Retinal pigment epithelial cell (primary cell): ENCODE results near the gene IPPK.

Experiments used
- DNase-seq: peaks from one replicate; pipeline ENCODE4 v3.0.0-alpha.2; 2010; ENCODE audit warnings: low read depth
- H3K4me3 ChIP-seq: 2 replicates; pipeline ENCODE4 v1.5.1; 2011; ENCODE audit warnings: mild to moderate bottlenecking, low read length, control low read depth, moderate library complexity
- TF ChIP-seq, protein P1 (sequence below): conservative IDR thresholded peaks from 2 replicates; pipeline ENCODE4 v1.5.1; 2011; ENCODE audit warnings: low read depth, low read length, control low read depth, inconsistent platforms

The IPPK gene

DNA sequence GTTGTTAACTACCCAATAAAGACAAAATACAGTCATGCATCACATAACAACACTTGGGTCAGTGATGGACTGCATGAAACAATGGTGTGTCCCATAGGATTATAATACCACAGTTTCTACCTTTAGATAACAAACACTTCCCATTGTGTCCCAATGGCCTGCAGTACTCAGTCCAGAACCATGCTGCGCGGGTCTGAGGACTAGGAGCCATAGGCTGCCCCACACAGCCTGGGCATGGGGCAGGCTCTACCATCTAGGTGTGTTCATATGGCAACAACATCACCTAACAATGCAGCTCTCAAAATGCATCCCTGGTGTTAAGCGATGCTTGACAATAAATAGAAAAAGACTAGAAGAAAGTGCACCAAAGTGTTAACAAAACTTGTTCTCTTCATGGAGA is 6.8 kb downstream of the IPPK start:
- TF ChIP-seq, protein P1, sequence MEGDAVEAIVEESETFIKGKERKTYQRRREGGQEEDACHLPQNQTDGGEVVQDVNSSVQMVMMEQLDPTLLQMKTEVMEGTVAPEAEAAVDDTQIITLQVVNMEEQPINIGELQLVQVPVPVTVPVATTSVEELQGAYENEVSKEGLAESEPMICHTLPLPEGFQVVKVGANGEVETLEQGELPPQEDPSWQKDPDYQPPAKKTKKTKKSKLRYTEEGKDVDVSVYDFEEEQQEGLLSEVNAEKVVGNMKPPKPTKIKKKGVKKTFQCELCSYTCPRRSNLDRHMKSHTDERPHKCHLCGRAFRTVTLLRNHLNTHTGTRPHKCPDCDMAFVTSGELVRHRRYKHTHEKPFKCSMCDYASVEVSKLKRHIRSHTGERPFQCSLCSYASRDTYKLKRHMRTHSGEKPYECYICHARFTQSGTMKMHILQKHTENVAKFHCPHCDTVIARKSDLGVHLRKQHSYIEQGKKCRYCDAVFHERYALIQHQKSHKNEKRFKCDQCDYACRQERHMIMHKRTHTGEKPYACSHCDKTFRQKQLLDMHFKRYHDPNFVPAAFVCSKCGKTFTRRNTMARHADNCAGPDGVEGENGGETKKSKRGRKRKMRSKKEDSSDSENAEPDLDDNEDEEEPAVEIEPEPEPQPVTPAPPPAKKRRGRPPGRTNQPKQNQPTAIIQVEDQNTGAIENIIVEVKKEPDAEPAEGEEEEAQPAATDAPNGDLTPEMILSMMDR, result no peak
- DNase-seq, result no peak
- H3K4me3 ChIP-seq, result no peak overlapping the region

- no peak for DNase-seq
- no peak overlapping the region for H3K4me3 ChIP-seq
- TF ChIP-seq, protein P1, result no peak
Observed at GRCh38 chr9:92661743-92662142, 8.2 kb downstream of the IPPK start.

GRCh38 chr9:92661127-92661526 is 8.8 kb downstream of the IPPK start:
- TF ChIP-seq, protein P1, result no peak

GRCh38 chr9:92660266-92660665 is 9.7 kb downstream of the IPPK start:
- TF ChIP-seq, protein P1, result no peak
- no peak for DNase-seq
- H3K4me3 ChIP-seq, result no peak overlapping the region

More at GRCh38 chr9:92661127-92661526, 8.8 kb downstream of the IPPK start:
- DNase-seq, result no peak
- H3K4me3 ChIP-seq, result no peak overlapping the region

- no peak overlapping the region for H3K4me3 ChIP-seq
- TF ChIP-seq, protein P1, result no peak
- no peak for DNase-seq
Observed at GRCh38 chr9:92659601-92660000, 10.3 kb downstream of the IPPK start.

DNA sequence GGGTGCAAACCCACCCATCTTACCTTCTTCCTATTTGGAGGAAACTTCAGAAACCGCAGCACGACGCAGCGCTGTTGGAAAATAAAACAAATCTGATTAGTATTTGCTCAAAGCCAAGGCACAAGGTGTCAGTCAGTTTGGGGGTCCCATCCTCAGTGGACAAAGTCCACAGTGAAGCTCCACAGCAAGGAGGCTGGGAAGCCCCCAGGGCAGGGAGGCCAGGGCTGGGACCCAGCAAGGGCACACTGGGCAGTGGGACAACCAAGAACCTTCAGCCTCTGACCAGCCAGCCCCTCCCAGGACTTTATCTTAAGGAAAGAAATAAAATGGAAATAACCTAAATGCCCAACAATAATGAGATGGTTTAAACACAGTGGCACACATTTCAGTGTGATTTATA is 11.3 kb downstream of the IPPK start:
- TF ChIP-seq, protein P1, result no peak
- no peak for DNase-seq
- H3K4me3 ChIP-seq, result no peak overlapping the region

DNA sequence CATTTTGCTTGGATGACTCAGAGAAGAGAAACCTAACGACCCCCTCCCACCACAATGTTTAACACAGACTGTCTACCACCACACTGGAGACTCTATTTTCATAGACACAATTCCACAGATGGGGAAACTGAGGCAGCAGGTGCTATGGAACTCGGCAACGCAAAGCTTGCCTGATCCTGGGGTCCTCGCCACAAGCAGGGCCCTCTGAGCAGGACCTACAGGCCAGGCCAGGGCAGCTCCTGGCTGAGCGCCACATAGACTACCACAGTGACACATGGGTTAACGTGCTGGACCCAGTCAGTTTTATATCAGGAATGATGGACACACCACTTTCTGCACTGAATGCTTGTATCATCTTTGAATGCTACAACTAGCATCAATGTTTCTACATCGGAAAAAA is 11.8 kb downstream of the IPPK start:
- no peak overlapping the region for H3K4me3 ChIP-seq
- TF ChIP-seq, protein P1, result no peak
- no peak for DNase-seq
